ENCODE measurements around the gene HORMAD1.
A peak's percentile ranks its signal among the peaks of the same experiment; 100 is the strongest.
"Not testable (repeated sequence)": the region's sequence is repeated elsewhere in the genome, so short reads cannot be mapped to it uniquely, and the experiment has no call there.

Gene HORMAD1

GRCh38 chr1:150696995-150697927 is 23.4 kb downstream of the HORMAD1 start, which contains the start of gene GOLPH3L:
Gene GOLPH3L, minus strand, starts transcription at chr1:150697154. Its CDS starts 2,316 bp downstream, at chr1:150694838.
- peak; percentile 100 for FAIRE-seq

- no peak for FAIRE-seq
These were observed 24.1 kb downstream of the HORMAD1 start for GRCh38 chr1:150696590-150696989.

GRCh38 chr1:150696162-150696561 is 24.5 kb downstream of the HORMAD1 start:
- FAIRE-seq, result no peak

GRCh38 chr1:150695561-150695960 is 25.1 kb downstream of the HORMAD1 start:
- peak; percentile 36 for FAIRE-seq

GRCh38 chr1:150692720-150693119 is 28.0 kb downstream of the HORMAD1 start:
- no peak for FAIRE-seq

- FAIRE-seq, result no peak
These were observed 31.9 kb downstream of the HORMAD1 start for GRCh38 chr1:150688763-150689162.

GRCh38 chr1:150686275-150686674 is 34.4 kb downstream of the HORMAD1 start:
- FAIRE-seq, result no peak

GRCh38 chr1:150683914-150684313 is 36.8 kb downstream of the HORMAD1 start:
- FAIRE-seq, result no peak

GRCh38 chr1:150678988-150679387 is 41.7 kb downstream of the HORMAD1 start:
- no peak for FAIRE-seq

DNA sequence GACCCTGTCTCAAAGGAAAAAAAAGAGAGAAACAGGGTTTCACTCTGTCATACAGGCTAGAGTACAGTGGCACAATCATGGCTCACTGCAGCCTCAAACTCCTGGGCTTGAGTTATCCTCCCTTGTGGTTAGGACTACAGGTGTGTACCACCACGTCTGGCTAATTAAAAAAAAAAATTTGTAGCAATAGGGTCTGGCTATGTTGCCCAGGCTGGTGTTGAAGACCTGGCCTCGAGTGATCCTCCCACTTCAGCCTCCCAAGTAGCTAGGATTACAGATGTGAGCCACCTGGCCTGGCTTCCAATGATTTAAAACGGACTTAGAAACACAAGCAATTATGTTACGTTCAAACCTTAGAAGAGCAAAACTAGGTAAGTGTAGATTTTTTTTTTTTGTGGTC is 45.8 kb downstream of the HORMAD1 start:
- no peak for FAIRE-seq

DNA sequence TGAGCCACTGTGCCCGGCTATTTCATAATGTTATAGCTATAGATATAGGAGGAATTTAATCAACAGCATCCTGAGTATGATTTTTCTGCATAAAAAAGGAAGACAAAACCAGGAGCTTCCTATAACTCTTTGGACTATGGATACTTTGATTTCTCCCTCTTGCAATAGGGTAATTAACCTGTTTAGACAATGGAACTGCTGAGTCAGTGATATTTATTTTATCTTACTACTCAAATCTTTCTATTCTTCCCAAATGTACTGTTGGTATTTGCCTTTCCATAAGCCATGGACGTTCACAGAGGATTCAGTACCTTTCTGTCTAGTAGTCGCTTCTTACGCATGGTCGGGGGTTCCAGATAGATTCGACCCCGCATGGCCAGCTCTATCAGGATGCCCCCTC is 57.4 kb downstream of the HORMAD1 start:
- no peak for FAIRE-seq

DNA sequence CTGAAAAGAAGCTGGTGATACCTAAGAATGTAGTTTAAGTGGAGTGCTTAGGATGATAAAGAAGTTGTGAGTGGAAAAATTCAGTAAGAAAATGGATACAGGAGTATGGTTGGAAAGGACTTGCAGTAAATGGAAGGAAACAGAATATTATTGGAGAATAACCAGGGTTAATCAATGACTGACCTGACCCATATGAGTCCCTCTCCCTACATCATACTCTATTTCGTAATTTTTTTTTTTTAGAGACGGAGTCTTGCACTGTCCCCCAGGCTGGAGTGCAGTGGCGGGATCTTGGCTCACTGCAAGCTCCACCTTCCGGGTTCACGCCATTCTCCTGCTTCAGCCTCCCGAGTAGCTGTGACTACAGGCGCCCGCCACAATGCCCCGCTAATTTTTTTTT is 57.9 kb downstream of the HORMAD1 start:
- FAIRE-seq, result no peak

GRCh38 chr1:150661156-150661555 is 59.5 kb downstream of the HORMAD1 start:
- FAIRE-seq, result no peak

DNA sequence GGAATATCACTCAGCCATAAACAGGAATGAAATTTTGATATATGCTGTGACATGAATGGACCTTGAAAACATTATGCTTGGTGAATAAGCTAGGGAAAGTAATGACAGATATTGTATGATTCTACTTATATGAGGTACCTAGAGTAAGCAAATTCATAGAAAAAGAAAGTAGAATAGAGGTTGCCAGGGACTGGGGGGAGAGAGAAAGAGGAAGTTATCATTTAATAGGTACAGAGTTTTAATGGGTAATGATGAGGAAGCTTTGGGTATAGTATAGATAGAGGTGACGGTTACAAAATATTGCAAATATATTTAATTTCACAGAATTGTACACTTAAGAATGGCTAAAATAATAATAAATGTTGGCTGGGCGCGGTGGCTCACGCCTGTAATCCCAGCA is 60.1 kb downstream of the HORMAD1 start:
- no peak for FAIRE-seq

DNA sequence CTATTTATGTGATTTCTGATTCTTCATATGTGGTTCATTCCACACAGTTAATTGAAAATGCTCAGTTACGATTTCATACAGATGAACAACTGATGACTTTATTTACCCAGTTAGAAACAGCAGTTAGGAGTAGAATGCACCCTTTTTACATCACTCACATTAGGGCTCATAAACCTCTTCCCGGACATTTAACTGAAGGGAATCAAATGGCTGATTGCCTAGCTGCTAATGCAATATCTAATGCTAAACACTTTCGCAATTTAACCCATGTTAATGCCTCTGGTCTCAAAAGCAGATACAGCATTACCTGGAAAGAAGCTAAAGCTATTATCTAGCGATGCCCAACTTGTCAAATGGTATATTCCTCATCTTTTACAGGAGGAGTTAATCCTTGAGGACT is 63.6 kb downstream of the HORMAD1 start:
- not testable (repeated sequence) for FAIRE-seq

GRCh38 chr1:150654635-150655034 is 66.1 kb downstream of the HORMAD1 start:
- FAIRE-seq, result not testable (repeated sequence)

GRCh38 chr1:150650193-150650592 is 70.5 kb downstream of the HORMAD1 start:
- no peak for FAIRE-seq

- FAIRE-seq, result no peak
These were observed 71.1 kb downstream of the HORMAD1 start for GRCh38 chr1:150649441-150650075.

Measured in G401.6 (cell line).